GM23338 (cell line): Measurements from ENCODE around the gene KRTAP19-1. TPM values are rescaled to one million over a fixed set of nuclear protein-coding genes. Genes with fewer than 3 reads are reported as not detected.

Experiments used
- ATAC-seq: fragments of 200-7000 bp; cut with Tn5 transposase; 3 replicates; pipeline ENCODE4 v1.9.1; 2020
- DNase-seq: peaks from one replicate; pipeline ENCODE4 v3.0.0-alpha.2; 2015; ENCODE audit warnings: low spot score
- H2AFZ ChIP-seq: fragments of 200-600 bp; sonication (generic); 2 replicates; pipeline ENCODE4 v1.8.0; 2016; ENCODE audit warnings: antibody characterized with exemption, mild to moderate bottlenecking, moderate library complexity
- H3F3A ChIP-seq: fragments of 200-600 bp; sonication (generic); replicated peaks from 2 replicates; pipeline ENCODE4 v1.8.0; 2017; ENCODE audit warnings: antibody characterized with exemption, mixed run types, low read depth
- H3K27ac ChIP-seq: fragments of 200-600 bp; sonication (generic); 2 replicates; pipeline ENCODE4 v1.6.1; 2016; ENCODE audit warnings: low read depth
- H3K27me3 ChIP-seq: fragments of 200-600 bp; sonication (generic); 2 replicates; pipeline ENCODE4 v1.8.0; 2016; ENCODE audit warnings: mild to moderate bottlenecking, mixed run types, moderate library complexity; ENCODE audit not compliant: insufficient read depth
- H3K36me3 ChIP-seq: fragments of 200-600 bp; sonication (generic); 2 replicates; pipeline ENCODE4 v1.8.0; 2016; ENCODE audit warnings: mild to moderate bottlenecking; ENCODE audit not compliant: insufficient read depth
- H3K4me1 ChIP-seq: fragments of 200-600 bp; sonication (generic); 2 replicates; pipeline ENCODE4 v1.8.0; 2016; ENCODE audit warnings: mild to moderate bottlenecking, moderate library complexity; ENCODE audit not compliant: insufficient read depth
- H3K4me2 ChIP-seq: fragments of 200-600 bp; sonication (generic); 2 replicates; pipeline ENCODE4 v1.7.1; 2017; ENCODE audit warnings: mixed run types
- H3K4me3 ChIP-seq: fragments of 200-600 bp; sonication (generic); 2 replicates; pipeline ENCODE4 v1.6.1; 2016; ENCODE audit warnings: mixed run types
- H3K79me2 ChIP-seq: fragments of 200-600 bp; sonication (generic); replicated peaks from 2 replicates; pipeline ENCODE4 v1.8.0; 2017; ENCODE audit warnings: mild to moderate bottlenecking; ENCODE audit not compliant: insufficient read depth
- H3K9me2 ChIP-seq: fragments of 200-600 bp; sonication (generic); 2 replicates; pipeline ENCODE4 v1.8.0; 2017; ENCODE audit not compliant: insufficient read depth
- H4K20me1 ChIP-seq: fragments of 200-600 bp; sonication (generic); replicated peaks from 2 replicates; pipeline ENCODE4 v1.8.0; 2017; ENCODE audit warnings: mild to moderate bottlenecking; ENCODE audit not compliant: insufficient read depth
- H3K27ac Mint-ChIP-seq: 2 replicates; pipeline ENCODE4 v1.8.0; 2020; ENCODE audit warnings: inconsistent platforms, mild to moderate bottlenecking, moderate library complexity, mixed read lengths
- H3K27me3 Mint-ChIP-seq: 3 replicates; pipeline ENCODE4 v1.8.0; 2022; ENCODE audit warnings: low read depth, mild to moderate bottlenecking, moderate library complexity, mixed read lengths, inconsistent platforms; ENCODE audit not compliant: insufficient read depth, poor library complexity
- H3K36me3 Mint-ChIP-seq: 3 replicates; pipeline ENCODE4 v1.8.0; 2021; ENCODE audit warnings: low read depth, mild to moderate bottlenecking, inconsistent platforms, moderate library complexity, mixed read lengths
- H3K4me1 Mint-ChIP-seq: 3 replicates; pipeline ENCODE4 v1.8.0; 2020; ENCODE audit warnings: mild to moderate bottlenecking, inconsistent platforms, mixed read lengths
- H3K4me3 Mint-ChIP-seq: 3 replicates; pipeline ENCODE4 v1.8.0; 2021; ENCODE audit warnings: moderate library complexity, mild to moderate bottlenecking, inconsistent platforms, mixed read lengths
- H3K9me3 Mint-ChIP-seq: 3 replicates; pipeline ENCODE4 v1.8.0; 2020; ENCODE audit warnings: moderate library complexity, mild to moderate bottlenecking, inconsistent platforms, mixed read lengths
- CREB1 ChIP-seq: fragments of 250-450 bp; sonication (Bioruptor Pico); IDR thresholded peaks from 2 replicates; pipeline ENCODE4 v1.5.0; 2020; ENCODE audit warnings: low read depth, mild to moderate bottlenecking, moderate library complexity
- CTCF ChIP-seq, 2 experiments: fragments of 200-600 bp in 1 of 2; sonication (generic) in 1 of 2; conservative IDR thresholded peaks; 2 replicates each; pipeline versions ENCODE4 v1.5.1 to v1.6.1; 2016 to 2017; ENCODE audit warnings: antibody characterized with exemption in 2 of 2, low read depth in 2 of 2, mild to moderate bottlenecking in 2 of 2, moderate library complexity in 1 of 2
- EZH2 ChIP-seq: fragments of 200-600 bp; sonication (generic); IDR thresholded peaks from one replicate; pipeline ENCODE4 v1.8.0; 2017; ENCODE audit warnings: antibody characterized with exemption, mild to moderate bottlenecking, low read depth; ENCODE audit not compliant: unreplicated experiment
- EZH2phosphoT487 ChIP-seq: fragments of 200-600 bp; sonication (generic); IDR thresholded peaks from one replicate; pipeline ENCODE4 v1.8.1; 2018; ENCODE audit warnings: antibody characterized with exemption; ENCODE audit not compliant: unreplicated experiment
- JUNB ChIP-seq: IDR thresholded peaks from one replicate; pipeline ENCODE4 v1.6.1; 2016; ENCODE audit warnings: antibody characterized with exemption; ENCODE audit not compliant: unreplicated experiment
- NANOG ChIP-seq: IDR thresholded peaks from 2 replicates; pipeline ENCODE4 v1.6.1; 2016; ENCODE audit warnings: antibody characterized with exemption, borderline replicate concordance
- POLR2AphosphoS5 ChIP-seq: IDR thresholded peaks from 2 replicates; pipeline ENCODE4 v1.6.1; 2016; ENCODE audit warnings: antibody characterized with exemption, low read depth
- REST ChIP-seq: IDR thresholded peaks from one replicate; pipeline ENCODE4 v1.6.1; 2018; ENCODE audit warnings: antibody characterized with exemption; ENCODE audit not compliant: unreplicated experiment
- STAT1 ChIP-seq: IDR thresholded peaks from one replicate; pipeline ENCODE4 v1.6.1; 2016; ENCODE audit warnings: antibody characterized with exemption; ENCODE audit not compliant: unreplicated experiment
- ZNF114 ChIP-seq: fragments of 250-450 bp; sonication (Bioruptor Pico); IDR thresholded peaks from 2 replicates; pipeline ENCODE4 v1.5.0; 2020; ENCODE audit warnings: mild to moderate bottlenecking, moderate library complexity
- ZNF331 ChIP-seq: fragments of 250-450 bp; sonication (Bioruptor Pico); IDR thresholded peaks from 2 replicates; pipeline ENCODE4 v1.5.0; 2020; ENCODE audit warnings: low read depth, mild to moderate bottlenecking, moderate library complexity
- ZNF462 ChIP-seq: fragments of 250-450 bp; sonication (Bioruptor Pico); IDR thresholded peaks from 2 replicates; pipeline ENCODE4 v1.5.0; 2020; ENCODE audit warnings: mild to moderate bottlenecking, moderate library complexity
- polyA plus RNA-seq: library from polyadenylated mRNA; unstranded; fragments of >200 nt; fragmentation: Nextera tagmentation; extraction: Ambion mirVana; gene quantifications from 2 replicates; pipeline ENCODE4 v1.2.1, GENCODE V29; 2016
- total RNA-seq: library from RNA; depleted of rRNA; stranded (reverse); fragments of >200 nt; shearing (Covaris generic); gene quantifications from 2 replicates; pipeline ENCODE4 v1.2.3, GENCODE V29; 2014

KRTAP19-1 gene
- total and polyA plus RNA-seq, 2 experiments from 2014 or later, result not detected

GRCh38 chr21:30482130-30482529 lies 2.0 kb upstream of the KRTAP19-1 start:
- no peaks in the 10 kb centered on the region for H3K9me2 ChIP-seq
- H3K27me3 ChIP-seq, result no peaks in the 10 kb centered on the region
- H3K4me3 ChIP-seq, result no peak overlapping the region
- no peaks in the 10 kb centered on the region for H3K27me3 Mint-ChIP-seq
- no peak overlapping the region for H2AFZ ChIP-seq
- H3K4me1 ChIP-seq, result no peaks in the 10 kb centered on the region
- no peak overlapping the region for H3K27ac ChIP-seq
- ATAC-seq, result no peak
- H3K79me2 ChIP-seq, result no peaks in the 10 kb centered on the region
- no peak overlapping the region for H3K4me2 ChIP-seq
- no peak overlapping the region for H3K4me3 Mint-ChIP-seq
- H3K36me3 ChIP-seq, result no peaks in the 10 kb centered on the region
- peaks cover 21% of the 10 kb centered on the region; the same call in 2 of the 3 replicates for H3K36me3 Mint-ChIP-seq
- H4K20me1 ChIP-seq, result no peaks in the 10 kb centered on the region
- no peaks in the 10 kb centered on the region for H3F3A ChIP-seq
- peaks cover 3% of the 10 kb centered on the region; the same call in 2 of the 3 replicates for H3K4me1 Mint-ChIP-seq
- H3K9me3 Mint-ChIP-seq, result peaks cover 25% of the 10 kb centered on the region
- H3K27ac Mint-ChIP-seq, result no peak overlapping the region
- no peak for DNase-seq
- TF ChIP-seq CTCF (conservative IDR thresholded peaks at IDR 0.05; ENCODE audit: low read depth in 2 of 2) (no peak), NANOG (no peak), JUNB (no peak), STAT1 (no peak), ZNF114 (CRISPR knock-in tag) (no peak), CREB1 (no peak), POLR2AphosphoS5 (no peak), REST (no peak), ZNF331 (CRISPR knock-in tag) (no peak), ZNF462 (no peak), EZH2phosphoT487 (no peak), EZH2 (no peak)
